GM19023 (cell line): Measurements from ENCODE around the gene NAB2.
"Not testable (repeated sequence)": the region's sequence is repeated elsewhere in the genome, so short reads cannot be mapped to it uniquely, and the experiment has no call there.

Experiments used
- ATAC-seq: cut with Tn5 transposase; IDR thresholded peaks from one replicate; pipeline ENCODE4 v1.9.1; 2021; ENCODE audit warnings: mild to moderate bottlenecking, moderate library complexity; ENCODE audit not compliant: unreplicated experiment

The NAB2 gene

DNA sequence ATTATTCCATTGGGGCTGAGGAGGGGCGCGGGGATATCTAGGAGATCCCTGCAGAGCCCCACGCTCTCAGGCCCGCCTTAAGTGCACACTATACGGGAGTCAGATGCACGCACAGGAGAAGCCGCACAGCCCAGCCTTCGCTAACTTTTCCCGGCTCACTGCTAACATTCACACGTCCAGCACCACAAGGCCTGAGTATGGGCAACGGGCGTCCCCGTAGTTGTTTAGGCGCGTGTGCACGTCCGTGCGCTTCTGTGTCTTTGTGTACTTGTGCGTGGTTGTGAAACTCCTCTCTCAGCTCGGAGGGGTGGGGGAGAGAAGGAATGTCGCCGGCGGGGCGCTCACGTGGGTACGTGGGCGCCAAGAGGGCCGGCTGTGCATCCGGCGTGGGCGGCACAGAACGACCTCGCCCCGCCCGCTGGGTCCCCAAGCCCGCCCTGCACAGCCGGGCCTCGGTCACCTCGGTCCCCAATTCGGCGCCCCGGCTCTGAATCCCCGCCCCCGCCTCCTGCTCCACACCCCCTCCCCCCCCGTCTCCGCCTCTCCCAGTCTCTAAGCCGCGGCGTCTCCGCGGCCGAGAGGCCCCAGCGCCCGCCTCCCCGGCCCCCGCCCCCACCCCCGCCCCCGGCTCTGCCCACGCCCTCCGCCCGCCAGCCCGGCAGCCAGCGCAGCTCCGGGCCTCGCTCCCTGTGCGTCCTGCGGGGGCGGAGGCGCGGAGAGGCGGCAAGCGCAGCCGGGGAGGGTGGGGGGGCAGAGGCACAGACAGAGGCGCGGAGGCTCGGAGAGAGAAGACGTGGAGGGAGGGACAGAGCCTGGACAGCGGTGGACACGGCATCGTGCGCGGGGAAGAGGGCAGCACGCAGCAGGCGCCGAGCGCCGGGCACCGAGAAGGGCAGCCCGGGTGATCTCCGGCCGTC lies at the start of gene NAB2:
TSS of gene NAB2 (plus strand) at position 761 of the 917 bp plus-strand sequence. CDS start 158 bp downstream, outside the sequence.
- peak; percentile 59 for ATAC-seq

- ATAC-seq: no peak
Observed at GRCh38 chr12:57040211-57040610, 48.7 kb upstream of the NAB2 start.

GRCh38 chr12:57040750-57041149 lies 48.2 kb upstream of the NAB2 start:
- no peak for ATAC-seq

DNA sequence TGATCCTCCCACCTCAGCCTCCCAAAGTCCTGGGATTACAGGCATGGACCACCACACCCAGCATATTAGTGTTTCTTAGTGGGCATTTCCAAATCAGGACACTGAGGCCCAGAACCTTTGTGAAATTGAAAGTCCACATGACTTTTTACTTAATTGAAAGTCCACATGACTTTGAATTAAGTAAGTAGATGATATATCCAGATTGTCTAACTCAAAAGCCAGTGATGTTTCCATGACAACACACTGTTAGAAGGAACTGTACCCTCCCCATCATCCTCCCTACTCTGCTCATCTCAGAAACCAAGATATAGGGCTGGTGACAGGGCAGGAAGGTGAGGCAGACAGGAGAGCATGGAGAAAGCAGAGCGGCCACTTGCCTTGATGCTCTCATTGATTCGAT lies 46.2 kb upstream of the NAB2 start:
- no peak for ATAC-seq

DNA sequence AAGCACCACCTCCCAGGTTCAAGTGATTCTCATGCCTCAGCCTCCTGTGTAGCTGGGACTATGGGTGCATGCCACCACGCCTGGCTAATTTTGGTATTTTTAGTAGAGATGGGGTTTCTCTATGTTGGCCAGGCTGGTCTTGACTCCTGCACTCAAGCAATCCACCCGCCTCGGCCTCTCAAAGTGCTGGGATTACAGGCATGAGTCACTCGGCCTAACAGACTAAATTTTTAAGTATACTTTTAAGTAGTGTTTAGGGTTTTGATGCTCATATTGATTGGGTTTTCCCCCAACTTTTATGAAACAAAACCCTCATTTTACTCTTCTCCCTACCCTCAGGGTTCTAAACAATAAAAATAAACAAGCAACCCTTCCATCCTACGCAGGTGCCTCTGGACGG lies 44.4 kb upstream of the NAB2 start:
- ATAC-seq: no peak

DNA sequence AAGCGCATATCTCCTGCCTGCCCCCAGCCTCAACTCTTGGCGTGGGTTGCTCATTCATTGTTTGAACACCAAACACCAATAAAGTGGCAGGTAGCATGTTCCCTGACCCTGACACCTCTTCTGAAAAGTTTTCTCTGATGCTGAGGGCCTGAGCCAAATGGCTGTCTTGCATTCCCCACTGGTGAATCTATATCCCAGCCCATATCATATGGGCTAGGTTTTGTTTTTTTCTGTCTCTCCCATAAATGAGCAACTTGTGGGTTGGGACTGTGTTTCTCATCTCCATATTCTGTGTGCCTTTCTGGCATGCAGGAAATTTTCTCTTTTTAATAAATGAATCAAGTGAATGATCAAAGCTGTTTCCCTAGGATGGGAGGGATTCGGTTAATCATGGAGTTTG lies 44.0 kb upstream of the NAB2 start:
- ATAC-seq: no peak

DNA sequence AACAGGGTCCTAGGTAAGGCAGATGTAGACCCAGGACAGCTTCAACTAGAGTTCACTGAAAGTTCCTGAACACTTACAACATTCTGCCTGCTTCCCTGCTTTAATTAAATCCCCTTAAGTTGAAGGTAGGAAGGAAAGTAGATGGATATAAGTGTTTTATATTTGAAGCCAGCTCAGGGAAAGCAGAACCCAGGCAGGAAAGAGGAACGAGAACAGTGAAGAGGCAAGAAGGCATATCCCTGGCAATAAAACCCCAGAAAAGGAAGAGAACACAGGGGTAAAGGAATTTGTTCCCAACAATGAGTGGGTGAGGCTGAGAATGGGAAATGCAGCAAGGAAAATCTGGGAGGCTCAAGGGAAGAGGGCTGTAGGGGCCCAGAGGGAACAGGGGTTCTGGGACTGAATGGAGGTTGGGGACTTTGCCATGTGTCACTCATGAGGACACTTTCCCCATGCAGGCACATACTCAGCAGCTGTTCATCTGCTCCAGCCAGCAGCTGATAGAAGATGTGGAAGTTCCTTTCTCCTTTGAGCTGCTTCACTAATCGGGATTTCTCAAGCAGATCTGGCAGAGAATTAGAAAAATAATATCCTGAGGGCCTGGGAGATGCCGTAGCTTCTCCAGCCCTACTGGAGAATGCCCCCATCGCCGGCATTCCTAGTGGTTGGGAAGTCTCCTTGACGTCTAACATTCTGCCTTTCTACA lies 42.7 kb upstream of the NAB2 start:
- no peak for ATAC-seq

DNA sequence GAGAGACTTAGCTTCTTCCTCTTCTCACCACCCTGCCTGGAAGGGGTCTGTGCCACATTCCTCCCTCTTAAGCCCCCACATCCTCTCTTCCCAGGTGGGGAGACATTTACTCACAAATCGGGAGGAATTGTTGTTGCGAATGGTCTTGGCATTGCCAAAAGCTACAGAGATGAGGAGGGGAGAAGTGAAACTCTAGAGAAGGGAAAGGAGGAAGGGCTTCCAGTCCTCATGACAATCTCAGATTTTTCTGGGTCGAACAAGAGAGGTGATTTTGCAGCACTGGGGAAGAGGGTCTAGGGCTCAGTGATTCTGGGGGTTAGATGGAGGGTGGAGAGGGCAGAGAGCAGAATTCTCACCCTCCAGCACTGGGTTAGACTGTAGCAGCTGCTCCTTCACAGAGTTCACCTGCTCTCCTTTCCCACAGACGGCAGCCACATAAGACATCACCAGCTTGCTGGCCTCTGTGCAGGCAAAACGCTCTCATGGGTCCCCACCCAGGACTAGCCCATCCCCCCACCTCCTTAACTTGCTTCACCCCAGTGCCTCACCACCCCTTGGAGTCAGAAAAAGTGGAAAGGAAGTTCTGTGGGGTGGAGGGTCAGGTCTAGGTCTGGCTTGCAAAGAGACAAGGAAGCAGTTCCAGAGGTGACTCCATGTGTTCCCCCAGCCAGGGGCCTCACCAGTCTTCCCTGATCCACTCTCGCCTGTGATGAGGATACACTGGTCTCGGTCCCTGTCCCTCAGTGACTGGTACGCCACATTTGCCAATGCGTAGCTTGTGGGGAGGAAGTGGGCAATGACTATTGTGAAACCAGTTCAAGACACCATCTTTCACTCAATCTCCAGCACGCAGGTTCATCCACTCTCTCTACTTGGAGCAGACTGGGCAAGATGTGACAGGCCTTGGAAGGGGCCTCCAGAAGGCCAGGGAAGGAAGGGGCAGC lies 41.7 kb upstream of the NAB2 start:
- no peak for ATAC-seq

DNA sequence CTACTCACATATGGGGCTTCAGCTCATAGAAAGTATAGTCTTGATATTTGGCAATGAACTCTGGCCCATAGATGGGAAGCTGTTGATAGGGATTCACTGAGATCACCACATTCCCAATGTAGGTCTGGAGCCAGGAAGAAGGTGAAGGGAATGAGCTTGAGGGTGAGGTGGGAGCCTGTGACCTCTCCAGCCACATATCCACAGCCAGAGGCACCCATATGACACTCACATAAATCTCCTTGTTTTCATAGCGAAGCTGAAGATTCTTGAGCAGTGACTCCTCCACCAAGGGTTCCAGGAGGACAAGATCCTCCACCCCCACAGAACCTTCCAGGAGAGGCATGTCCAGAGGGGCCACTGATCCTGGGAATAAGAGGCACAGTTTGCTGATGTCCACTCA lies 40.9 kb upstream of the NAB2 start:
- ATAC-seq: no peak

DNA sequence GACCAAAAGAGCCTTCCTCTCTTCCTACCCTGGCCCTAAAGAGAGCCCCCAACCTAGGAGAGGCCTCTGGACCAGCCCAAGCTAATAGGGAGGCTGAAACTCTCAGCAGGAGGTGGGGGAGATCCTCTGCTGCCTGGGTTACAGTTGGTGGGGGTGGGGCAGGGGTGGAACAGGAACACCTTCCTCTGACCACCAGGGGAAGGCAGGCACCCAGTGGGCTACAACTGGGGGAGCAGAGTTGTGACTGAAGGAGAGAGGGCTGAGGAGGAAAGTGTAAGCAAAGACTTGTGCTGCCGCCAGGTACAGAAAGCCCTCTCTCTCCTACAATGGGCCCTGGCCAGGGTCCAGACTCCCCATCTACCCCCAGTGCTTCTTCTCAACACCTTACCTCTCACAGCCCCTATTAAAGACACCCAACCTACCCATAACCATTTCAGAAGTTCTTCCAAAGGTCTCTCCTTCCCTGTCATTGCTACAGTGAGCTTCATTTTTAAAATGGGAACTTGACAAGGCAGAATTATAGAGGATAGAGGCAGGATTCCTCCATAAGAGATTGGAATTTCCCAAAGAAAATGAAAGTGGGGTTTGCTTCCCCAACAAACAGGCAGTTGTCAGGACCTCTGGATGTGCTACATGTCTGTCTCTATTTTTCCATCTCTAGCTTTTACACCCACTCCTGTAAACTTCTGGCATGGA lies 40.3 kb upstream of the NAB2 start:
- ATAC-seq: no peak

DNA sequence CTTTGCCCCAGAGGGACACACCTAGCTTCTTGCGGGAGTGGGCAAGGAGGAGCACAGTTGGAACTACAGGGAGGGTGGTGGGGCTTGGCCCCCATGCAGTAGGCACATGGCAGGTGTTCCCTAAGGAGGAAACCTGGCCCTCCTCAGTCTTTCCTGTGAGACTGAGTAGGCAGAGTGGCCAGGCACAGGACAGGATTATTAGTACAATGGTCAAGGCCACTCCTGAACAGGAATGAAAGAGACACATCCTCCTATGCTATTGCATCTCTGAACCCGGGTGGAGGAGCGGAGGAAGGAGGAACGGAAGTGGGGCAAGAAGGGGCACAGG lies 39.8 kb upstream of the NAB2 start:
- ATAC-seq: no peak

- no peak for ATAC-seq
Observed at GRCh38 chr12:57049890-57050289, 39.0 kb upstream of the NAB2 start, which contains the start of gene MYO1A. MYO1A (minus strand) TSS chr12:57050129; CDS start chr12:57048323, 1,806 bp downstream.

- ATAC-seq: no peak
Observed at GRCh38 chr12:57051011-57051410, 37.9 kb upstream of the NAB2 start.

DNA sequence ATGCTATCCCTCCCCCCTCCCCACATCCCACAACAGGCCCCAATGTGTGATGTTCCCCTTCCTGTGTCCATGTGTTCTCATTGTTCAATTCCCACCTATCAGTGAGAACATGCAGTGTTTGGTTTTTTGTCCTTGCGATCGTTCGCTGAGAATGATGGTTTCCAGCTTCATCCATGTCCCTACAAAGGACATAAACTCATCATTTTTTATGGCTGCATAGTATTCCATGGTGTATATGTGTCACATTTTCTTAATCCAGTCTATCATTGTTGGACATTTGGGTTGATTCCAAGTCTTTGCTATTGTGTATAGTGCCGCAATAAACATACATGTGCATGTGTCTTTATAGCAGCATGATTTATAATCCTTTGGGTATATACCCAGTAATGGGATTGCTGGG lies 35.8 kb upstream of the NAB2 start:
- ATAC-seq: not testable (repeated sequence)

DNA sequence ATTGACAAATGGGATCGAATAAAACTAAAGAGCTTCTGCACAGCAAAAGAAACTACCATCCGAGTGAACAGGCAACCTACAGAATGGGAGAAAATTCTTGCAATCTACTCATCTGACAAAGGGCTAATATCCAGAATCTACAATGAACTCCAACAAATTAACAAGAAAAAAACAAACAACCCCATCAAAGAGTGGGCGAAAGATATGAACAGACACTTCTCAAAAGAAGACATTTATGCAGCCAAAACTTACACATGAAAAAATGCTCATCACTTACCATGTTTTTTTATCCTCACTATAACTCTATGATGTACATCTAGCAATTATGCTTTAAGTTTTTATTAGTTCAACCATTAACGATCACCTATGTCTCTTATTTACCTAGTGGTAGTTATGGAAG lies 35.0 kb upstream of the NAB2 start:
- ATAC-seq: not testable (repeated sequence)

DNA sequence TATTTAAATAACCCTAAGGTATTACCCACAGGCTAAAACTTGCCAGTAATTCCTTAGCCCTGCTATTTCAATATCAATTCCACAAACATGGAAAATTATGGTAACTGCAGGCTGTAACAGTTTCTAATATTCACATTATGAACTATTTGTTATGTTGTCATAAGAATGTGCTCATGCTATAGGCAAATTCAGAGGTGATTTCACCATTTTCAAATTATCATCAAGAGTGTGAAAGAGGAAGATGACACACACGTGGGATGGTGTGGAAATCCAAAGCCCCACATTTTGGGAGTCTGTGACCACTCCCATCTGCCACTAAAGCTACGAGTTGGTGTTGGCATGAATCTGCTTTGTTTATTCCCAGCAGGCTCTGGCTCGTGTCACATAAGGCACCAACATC lies 33.1 kb upstream of the NAB2 start:
- no peak for ATAC-seq

DNA sequence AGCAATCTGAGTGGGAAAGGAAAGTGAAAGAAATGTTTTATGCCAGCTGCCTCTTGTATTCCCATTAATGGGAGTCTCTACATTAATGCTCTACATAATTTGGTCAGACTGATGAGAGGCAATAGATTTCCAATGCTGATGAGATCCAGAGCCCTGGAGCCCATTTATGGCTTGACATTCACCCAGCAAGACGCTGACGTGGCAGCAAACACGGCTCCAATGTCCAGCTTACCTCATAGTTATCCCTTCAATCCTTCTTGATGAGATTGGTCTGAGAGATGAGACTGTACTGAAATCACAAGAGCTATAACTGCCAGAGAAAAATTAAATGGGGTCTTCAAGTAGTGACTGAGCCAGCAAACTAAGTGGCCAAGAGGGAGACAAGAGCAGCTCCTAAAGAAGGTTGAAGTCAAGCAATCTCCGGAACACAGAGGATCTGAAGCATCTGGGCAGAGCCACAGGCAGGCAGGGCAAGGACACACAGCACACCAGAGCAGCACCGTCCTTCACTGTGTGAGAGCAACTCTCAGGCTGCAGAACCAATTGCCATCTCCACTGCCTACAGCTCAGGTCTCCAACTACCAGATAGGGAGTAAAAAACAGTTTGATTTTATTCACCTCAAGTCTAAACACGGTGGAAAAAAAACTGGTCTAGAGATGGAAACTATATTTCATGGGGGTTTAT lies 31.7 kb upstream of the NAB2 start:
- no peak for ATAC-seq

DNA sequence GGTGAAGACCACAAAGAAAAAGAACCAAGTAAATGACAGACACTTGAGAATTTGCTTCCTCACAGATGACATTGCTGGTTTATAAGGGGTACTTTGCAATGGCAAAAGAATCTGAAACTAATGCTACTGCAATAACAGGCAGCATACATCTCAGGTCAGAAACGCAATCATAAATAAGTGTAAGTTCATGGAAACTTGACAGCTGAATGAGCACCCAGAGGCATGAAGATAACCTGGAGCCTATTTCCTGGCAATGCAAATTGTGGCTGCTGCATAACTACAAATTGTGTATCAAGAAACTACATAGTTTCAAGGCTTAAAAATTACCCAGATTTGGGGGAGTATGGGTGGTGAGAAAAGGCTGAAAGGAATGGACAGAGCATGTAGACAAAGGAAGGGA lies 30.5 kb upstream of the NAB2 start:
- no peak for ATAC-seq

DNA sequence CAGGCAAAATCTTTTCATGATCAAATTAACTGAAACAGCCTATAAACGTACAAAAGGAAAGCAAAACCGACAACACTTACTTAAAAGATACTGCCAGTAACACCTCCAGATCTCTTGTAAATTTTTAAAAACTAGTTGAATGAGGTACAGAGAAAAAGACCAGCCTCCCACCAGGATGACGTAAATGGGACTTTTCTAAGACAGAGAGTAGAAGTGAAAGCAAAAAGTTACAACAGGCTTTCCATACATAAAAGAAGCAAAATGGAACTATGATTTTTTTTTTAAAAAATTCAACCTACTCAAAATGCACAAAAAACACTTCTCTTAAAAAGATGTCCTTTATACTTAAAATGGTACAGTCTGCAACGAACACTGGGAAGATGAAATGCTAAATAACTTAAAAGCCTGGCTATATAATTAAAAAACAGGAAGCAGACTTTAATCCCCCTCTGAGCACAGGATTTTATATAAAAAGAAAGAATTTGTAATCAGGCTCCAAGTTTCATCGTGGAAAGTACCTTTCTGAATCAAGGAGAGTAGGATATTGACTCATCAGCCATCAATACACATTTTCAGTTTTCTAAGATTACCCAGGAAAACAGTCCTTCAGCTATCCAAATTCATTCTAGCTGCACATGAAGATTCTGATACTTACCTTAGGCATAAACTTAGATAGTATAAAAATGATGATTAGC lies 24.8 kb upstream of the NAB2 start:
- ATAC-seq: no peak
